GM18951 (cell line): Measurements from ENCODE around the gene E4F1.
A peak's percentile ranks its signal among the peaks of the same experiment; 100 is the strongest.
"Not testable (repeated sequence)": the region's sequence is repeated elsewhere in the genome, so short reads cannot be mapped to it uniquely, and the experiment has no call there.

Experiments
- POLR2A ChIP-seq: IDR thresholded peaks from 4 replicates; pipeline ENCODE4 v1.6.1; 2011; ENCODE audit warnings: mild to moderate bottlenecking; ENCODE audit not compliant: insufficient read length, insufficient read depth; ENCODE audit errors: extremely low read depth
- in situ Hi-C: fragments of 300-500 bp; cut with MboI; formaldehyde crosslinking; loops from one replicate; pipeline ENCODE4 v1.12.0; 2022; ENCODE audit warnings: low sequenced_read_pairs, mixed read lengths, inconsistent platforms; ENCODE audit not compliant: unreplicated experiment

The E4F1 gene

DNA sequence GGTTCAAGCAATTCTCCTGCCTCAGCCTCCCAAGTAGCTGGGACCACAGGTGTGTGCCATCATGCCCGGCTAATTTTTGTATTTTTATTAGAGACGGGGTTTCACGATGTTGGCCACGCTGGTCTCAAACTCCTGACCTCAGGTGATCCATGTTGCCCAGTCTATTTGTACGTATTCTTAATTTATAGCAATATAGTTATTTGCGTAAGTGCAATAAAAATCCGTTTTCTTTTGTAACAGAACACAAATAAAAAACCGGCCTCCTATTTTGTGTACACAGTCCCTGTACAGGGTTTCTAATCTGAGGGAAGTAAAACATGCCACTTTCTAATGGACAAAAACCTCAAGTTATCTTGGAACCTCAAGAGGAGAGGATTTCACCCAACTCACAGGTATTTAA lies 36.9 kb downstream of the E4F1 start:
- in situ Hi-C loops: no loop called here
- TF ChIP-seq POLR2A: no peak

DNA sequence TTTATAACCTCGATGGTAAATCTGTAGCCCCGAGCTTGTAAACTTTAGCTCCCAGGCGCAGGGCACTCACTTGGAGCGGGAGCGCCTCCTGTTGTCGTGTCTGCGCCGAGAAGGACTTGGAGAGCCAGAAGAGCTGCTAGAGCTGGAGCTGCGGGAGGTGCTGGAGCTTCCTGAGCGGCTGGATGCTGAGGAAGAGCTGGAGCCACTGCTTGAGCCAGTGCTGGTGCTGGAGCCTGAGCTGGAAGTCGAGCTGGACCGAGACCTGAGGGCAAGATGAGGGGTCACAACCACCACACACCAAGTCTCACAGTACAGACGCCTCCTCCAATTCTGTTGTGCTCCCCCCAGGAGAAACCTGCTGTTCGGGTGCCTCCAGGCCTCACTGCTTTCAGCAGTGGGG lies 39.6 kb downstream of the E4F1 start:
- in situ Hi-C loops: not testable (repeated sequence)

DNA sequence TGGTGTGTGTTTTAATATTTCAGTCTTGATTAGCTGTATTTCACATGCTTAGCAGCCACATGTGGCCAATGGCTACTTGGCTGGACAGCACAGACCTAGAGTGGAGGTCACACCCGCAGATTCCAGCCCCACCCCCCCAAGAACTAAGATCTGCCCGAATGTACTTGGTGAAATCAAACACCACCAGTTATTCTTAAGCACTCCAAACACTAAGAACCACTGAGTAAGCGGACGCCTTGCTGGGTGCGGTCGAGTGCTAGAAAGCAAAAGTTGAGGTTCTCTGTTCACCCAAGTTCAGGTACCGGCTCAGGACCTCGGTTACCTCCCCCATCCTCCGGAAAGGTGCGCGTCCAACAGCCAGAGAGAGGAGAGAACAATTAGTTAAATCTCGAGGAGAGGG lies 43.5 kb downstream of the E4F1 start:
- in situ Hi-C loops: not testable (repeated sequence)

DNA sequence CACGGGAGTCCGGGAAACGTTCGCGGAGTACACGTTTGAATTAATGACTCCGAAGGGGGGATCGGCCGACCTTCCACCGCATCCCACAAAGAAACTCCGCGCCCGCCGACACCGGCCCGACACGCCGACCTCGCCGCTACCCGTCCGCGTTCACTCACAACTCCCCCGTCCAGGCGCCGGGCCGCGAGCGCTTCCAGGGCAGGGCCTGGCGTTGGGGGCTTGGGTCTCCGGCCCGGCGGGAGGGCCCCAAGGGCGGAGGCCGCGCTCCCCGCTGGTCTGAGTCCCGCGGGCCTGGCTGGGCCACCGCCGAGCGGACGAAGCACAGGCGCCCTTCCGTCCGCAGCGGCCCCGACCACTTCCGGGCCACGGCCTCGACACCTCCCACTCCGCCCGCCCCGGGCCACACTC lies 44.1 kb downstream of the E4F1 start:
- in situ Hi-C loops: not testable (repeated sequence)

DNA sequence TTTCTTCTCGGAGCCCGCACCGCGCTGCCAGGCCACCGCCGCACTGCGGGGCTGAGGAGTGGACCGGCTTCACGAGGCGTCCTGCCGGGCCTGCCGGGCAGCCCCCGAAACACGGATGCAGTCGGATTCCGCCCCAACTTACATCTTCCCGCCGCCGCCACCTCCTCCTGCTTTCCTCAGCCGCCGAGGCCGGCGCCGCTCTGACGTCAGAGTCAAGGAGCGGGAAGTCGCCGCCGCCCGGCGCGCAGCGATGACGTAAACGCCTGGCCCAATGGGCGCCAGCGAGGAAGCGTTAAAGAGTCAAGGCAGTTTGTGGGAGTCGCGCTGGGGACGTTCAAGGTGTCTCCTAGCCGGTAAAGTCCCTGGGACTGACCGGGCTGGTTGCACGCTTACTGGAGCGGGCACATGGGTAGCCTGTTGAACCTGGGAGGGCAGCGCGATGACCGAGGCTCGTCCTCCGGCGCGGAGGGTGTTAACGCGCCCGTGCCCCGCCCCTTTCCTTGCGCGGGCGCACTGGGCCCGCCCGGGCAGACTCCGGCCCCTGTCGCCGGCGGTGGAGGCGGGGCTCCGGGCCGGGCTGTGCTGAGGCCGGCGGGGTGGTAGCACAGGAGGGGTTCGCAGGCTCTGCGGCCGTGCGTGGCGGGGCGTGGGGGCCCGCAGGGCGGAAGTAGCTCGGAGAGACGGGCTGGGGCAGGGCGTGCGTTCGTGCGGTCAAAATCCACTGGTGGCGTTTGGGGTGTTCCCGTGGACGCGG lies 44.7 kb downstream of the E4F1 start, which contains the start of gene RNPS1:
Gene RNPS1 (minus strand): TSS at position 214 of the 754 bp plus-strand sequence. CDS start 3,483 bp downstream, outside the sequence.
- TF ChIP-seq POLR2A: peak; percentile 95
- in situ Hi-C loops: no loop called here

DNA sequence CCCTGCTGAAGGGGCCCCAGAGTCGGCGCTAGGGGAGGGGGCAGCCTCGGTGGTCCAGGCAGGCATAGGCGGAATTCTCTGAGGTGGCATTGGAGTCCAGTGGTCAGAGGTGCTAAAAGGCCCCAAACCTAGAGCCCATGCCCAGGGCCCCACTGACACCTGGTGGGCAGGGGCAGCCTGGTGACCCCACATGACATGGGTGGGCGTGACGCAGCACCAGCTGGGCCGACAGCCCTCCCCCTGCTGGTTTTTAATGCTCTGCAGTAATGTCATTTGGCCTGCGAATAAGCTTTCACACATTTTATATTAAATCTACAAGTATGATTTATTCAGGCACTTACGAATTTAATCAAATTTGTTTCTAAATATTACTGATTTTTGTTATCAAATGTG lies 46.7 kb downstream of the E4F1 start:
- TF ChIP-seq POLR2A: no peak
- in situ Hi-C loops: no loop called here

DNA sequence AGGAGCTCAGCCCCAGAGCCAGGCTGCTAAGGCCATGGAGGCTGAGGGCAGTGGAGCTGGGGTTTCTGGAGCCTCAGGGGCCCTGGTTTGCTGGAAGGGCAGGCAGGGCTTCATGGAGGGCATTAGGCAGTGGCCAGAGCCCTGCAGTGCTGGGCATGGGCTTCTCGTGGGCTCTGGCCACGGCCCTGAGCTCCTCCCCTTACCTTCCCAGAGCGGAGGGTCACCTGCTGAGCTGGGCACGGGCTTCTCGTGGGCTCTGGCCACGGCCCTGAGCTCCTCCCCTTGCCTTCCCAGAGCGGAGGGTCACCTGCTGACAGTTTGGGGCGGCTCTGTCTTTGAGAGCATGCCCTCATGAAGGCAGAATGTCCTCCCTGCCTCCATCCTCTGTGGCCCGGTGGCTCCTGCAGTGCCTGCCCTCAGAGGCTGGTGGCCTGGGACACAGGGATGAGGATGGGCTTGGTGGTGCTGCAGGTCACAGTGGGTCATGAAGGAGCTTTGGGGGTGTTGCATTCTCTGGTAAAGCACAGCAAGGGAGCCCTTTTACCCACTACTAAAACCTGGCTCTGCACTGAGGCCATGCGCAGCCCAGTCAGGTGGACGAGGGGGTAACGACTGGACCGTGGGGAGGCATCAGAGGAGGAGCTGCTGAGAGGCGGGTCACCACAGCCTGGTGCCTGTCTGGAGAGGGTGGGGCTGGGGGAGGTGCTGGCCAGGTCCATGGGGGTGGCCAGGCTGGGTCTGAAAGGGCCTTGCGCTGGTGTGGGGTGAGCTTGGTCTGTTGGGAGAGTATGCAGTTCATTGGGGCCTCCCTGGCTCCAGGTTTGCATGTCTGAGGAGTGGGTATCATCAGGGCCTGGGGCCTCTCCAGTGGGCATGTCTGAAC lies 47.4 kb downstream of the E4F1 start:
- in situ Hi-C loops: no loop called here
- TF ChIP-seq POLR2A: no peak

DNA sequence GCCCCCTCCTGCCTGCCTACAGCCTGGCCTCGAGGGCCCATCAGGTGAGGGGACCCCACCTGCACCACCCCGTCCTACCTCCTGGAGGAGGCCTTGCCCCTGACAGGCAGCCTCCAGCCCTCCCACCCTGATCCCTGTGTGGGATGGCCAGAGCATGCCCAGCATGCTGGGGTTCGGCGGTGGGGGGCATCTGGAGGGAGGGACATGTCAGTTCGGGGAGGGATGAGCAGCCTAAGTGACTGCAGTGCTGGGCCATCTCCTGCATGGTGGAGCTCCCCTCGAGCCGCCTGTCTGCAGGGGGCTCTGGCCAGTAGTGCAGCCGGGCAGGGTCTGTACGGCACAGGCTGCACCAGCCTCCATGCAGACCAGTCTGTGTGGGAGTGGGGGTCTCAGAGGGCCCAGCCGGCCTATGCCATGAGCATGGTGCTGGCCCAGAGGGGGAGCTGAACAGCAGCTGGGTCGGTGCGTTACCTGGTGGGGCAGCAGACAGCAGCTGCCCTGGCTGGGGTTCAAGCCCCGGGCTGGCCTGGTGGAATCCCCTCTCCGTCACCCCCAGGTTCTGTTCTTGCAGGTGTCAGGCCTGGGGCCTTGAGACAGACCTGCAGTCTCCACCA lies 48.6 kb downstream of the E4F1 start:
- TF ChIP-seq POLR2A: no peak
- in situ Hi-C loops: no loop called here

DNA sequence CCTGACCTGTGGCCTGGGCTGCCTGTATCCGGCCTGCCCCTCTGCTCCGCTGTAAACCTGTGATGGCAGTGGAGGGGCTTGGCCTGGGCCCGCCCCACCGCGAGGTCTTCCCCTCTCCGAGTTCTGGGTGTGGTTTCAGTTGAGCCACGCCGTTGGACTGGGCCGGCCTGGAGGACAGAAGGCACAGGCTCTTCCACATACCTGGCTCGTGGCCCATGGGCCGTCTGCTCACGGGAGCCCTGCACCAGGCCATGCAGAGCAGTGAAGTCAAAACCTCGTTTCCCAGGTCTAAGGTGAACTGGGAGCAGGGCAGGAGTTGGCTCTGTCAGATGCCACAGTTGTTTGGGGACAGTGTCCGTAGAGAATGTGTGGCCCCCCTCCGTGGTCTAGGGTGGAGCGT lies 50.1 kb downstream of the E4F1 start:
- in situ Hi-C loops: no loop called here
- TF ChIP-seq POLR2A: no peak

DNA sequence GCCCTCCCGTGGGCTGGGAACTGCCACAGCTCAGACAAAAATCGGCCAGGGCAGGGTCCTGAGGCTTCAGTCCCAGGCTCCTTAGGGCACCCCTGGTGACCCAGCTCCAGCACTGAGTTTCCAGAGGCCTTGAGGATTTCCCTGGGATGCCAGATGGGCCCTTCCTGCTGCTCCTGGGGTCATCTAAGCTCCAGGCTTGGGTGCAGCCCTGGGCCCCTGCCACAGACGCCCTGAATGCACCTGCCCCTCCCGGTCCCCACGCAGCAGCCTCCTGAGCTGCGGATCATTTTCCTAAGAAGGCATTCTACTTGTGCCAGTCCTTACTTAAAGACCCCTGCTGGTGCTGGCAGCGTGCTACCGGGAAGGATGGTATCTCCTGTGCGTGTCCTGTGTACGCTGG lies 50.5 kb downstream of the E4F1 start:
- no peak for TF ChIP-seq POLR2A
- in situ Hi-C loops: no loop called here

DNA sequence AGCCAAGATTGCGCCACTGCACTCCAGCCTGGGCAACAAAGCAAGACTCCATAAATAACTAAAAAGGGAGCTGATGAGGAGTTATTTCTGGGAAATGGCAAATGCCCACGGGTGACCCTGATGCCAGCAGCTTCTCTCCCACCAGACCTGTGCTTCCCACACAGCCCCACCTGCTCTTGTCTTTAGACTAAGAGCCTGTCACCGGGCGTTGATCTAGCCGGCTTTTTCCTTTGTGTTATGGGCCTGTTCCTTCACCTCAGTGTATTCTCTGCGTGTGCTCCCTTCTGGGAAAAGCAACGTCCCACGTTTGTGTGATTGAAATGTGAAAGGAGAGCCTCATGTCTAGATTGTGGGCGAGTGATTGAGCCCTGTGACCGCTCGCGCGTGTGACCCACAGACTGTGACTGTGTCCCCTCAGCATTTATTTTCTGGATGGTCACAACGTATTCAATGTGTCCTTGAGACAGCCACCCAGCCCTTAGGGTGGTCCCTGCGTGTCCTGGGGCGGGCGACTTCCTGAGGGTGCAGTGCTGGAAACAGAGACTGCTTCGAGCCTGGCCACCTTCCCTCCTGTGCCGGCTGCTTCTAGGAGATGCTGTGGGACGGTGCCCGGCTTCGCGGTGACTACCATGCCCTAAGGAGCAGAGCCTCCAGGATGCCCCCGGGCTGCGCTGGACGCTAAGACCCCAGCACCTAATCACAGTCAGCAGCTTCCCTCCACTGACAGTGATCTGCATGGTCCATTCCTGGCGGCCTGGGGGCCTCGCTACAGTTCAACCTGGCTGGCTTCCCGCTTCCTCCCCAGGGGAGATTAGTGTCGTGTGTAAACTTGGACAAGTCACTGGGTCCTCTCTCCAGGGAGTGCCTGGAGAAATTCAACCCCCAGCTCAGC lies 52.3 kb downstream of the E4F1 start:
- in situ Hi-C loops: no loop called here
- TF ChIP-seq POLR2A: no peak

DNA sequence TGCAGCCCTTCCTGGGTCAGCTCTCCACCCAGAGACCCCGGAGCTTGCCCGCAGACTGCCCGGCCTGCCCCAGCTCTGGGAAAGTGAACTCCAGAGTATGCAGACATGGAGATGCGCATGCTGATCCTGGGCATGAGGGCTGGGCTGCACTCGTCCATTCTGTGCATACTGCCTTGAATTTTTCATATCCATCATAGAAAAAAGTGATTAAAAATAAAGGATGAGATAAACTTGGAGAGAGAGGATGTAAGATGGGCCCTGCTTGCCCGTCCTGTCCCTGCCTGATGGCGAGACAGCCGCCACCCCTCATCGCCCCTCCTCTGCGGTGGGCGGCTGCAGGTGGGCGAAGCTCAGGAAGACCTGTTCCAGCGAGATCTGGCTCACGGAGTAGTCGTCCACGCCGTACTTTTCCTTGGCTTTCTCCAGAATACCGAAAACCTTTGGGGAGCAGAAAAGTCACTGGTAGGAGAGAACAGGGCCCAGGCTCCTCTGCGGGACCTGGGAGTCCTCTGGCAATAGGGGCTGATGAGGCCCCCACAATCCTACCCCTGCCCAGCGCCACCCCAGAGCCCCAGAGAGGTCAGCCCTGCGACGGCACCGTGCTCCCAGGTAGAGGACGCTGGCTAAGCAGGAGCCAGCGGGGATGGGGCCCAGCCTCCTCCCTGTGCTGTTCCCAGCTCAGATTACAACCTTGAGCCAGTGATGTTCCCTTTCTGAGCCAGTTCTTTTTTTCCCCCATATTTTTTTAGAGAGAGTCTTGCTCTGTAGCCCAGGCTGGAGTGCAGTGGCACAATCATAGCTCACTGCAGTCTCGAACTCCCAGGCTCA lies 53.2 kb downstream of the E4F1 start:
- in situ Hi-C loops: no loop called here

More for the DNA sequence above, 53.2 kb downstream of the E4F1 start:
- no peak for TF ChIP-seq POLR2A
